OCI-LY1 (cell line): Measurements from ENCODE around the gene TADA3.

Source experiments
- H2AFZ ChIP-seq: fragments of 200-600 bp; sonication (generic), shearing (Covaris generic); 2 replicates; pipeline ENCODE4 v1.6.0; 2014; ENCODE audit warnings: antibody characterized with exemption, mild to moderate bottlenecking, low read length
- H3F3A ChIP-seq: fragments of 200-600 bp; sonication (generic), shearing (Covaris generic); 2 replicates; pipeline ENCODE4 v1.6.0; 2014; ENCODE audit warnings: mild to moderate bottlenecking, antibody characterized with exemption, low read length, moderate library complexity; ENCODE audit not compliant: insufficient read depth
- H3K27ac ChIP-seq: fragments of 200-600 bp; sonication (generic); 2 replicates; pipeline ENCODE4 v1.5.1; 2014; ENCODE audit warnings: low read length, mixed run types, mild to moderate bottlenecking, low read depth; ENCODE audit not compliant: poor library complexity, severe bottlenecking
- H3K27me3 ChIP-seq: fragments of 200-600 bp; sonication (generic); 2 replicates; pipeline ENCODE4 v1.6.0; 2014; ENCODE audit warnings: antibody characterized with exemption, mild to moderate bottlenecking, low read length, moderate library complexity; ENCODE audit not compliant: insufficient read depth
- H3K36me3 ChIP-seq: fragments of 200-600 bp; sonication (generic); 2 replicates; pipeline ENCODE4 v1.6.1; 2014; ENCODE audit warnings: mild to moderate bottlenecking, antibody characterized with exemption, low read length, moderate library complexity, mixed read lengths; ENCODE audit not compliant: insufficient read depth
- H3K4me1 ChIP-seq: fragments of 200-600 bp; sonication (generic); 2 replicates; pipeline ENCODE4 v1.5.1; 2014; ENCODE audit warnings: mild to moderate bottlenecking, low read length, moderate library complexity; ENCODE audit not compliant: insufficient read depth, severe bottlenecking
- H3K4me2 ChIP-seq: fragments of 200-600 bp; sonication (generic), shearing (Covaris generic); 2 replicates; pipeline ENCODE4 v1.6.1; 2014; ENCODE audit warnings: low read length
- H3K4me3 ChIP-seq: fragments of 200-600 bp; sonication (generic); 2 replicates; pipeline ENCODE4 v1.5.1; 2014; ENCODE audit warnings: low read length, low read depth, mild to moderate bottlenecking, mixed read lengths; ENCODE audit not compliant: poor library complexity, severe bottlenecking
- H3K79me2 ChIP-seq: fragments of 200-600 bp; shearing (Covaris generic); 2 replicates; pipeline ENCODE4 v1.6.1; 2016; ENCODE audit warnings: mixed run types, low read length, mixed read lengths; ENCODE audit not compliant: insufficient read depth
- H3K9ac ChIP-seq: fragments of 200-600 bp; sonication (generic), shearing (Covaris generic); 2 replicates; pipeline ENCODE4 v1.6.1; 2014; ENCODE audit warnings: mild to moderate bottlenecking, low read length, mixed read lengths
- H3K9me2 ChIP-seq: fragments of 200-600 bp; sonication (generic), shearing (Covaris generic); 2 replicates; pipeline ENCODE4 v1.6.1; 2014; ENCODE audit warnings: low read depth, mild to moderate bottlenecking, low read length, mixed read lengths
- H3K9me3 ChIP-seq: fragments of 200-600 bp; shearing (Covaris generic); 2 replicates; pipeline ENCODE4 v1.6.1; 2014; ENCODE audit warnings: low read length, mixed read lengths
- H4K20me1 ChIP-seq: fragments of 200-600 bp; sonication (generic), shearing (Covaris generic); 2 replicates; pipeline ENCODE4 v1.6.0; 2016; ENCODE audit warnings: mild to moderate bottlenecking, low read length; ENCODE audit not compliant: insufficient read depth
- EZH2 ChIP-seq: fragments of 200-600 bp; sonication (generic), shearing (Covaris generic); IDR thresholded peaks from 2 replicates; pipeline ENCODE4 v1.8.0; 2017; ENCODE audit warnings: borderline replicate concordance, mixed run types, mild to moderate bottlenecking, antibody characterized with exemption, low read length, moderate library complexity, mixed read lengths
- TF ChIP-seq, protein P1 (sequence below): fragments of 200-600 bp; sonication (generic), shearing (Covaris generic); IDR thresholded peaks from 2 replicates; pipeline ENCODE4 v1.5.1; 2017; ENCODE audit warnings: mild to moderate bottlenecking, antibody characterized with exemption, low read length, moderate library complexity, mixed read lengths

TADA3 gene

DNA sequence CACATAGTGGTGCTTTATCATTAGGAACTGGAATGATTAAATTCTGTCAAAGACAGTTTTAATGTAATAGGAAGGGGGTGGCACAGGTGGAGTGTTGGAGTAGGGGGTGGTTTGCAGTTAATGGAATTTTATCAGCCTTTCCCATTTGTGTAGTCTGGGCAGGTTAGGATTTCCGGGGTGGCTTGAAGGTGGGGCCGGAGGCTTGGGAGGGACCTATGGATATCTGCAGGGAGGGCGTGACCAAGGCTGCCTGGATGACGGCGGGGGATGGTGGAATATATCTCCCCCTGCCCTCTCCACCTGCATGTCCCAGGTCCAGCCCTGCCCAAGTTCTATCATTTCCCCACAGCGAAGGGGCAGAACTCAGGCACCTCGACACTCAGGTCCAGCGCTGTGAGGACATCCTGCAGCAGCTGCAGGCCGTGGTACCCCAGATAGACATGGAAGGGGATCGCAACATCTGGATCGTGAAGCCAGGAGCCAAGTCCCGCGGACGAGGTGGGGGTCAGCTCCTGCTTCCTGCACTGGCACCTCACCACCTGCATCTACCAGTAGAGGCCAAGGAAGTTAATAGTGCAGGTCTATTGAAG lies 33.3 kb upstream of the TADA3 start:
- Histone ChIP-seq H3K4me1 (no peaks in the 10 kb centered on the region), H3K27me3 (no peaks in the 10 kb centered on the region), H2AFZ (no peak overlapping the region), H3K27ac (no peak overlapping the region), H3K4me3 (no peak overlapping the region), H4K20me1 (no peaks in the 10 kb centered on the region), H3K79me2 (no peaks in the 10 kb centered on the region), H3F3A (no peaks in the 10 kb centered on the region), H3K4me2 (no peak overlapping the region), H3K9ac (no peak overlapping the region), H3K9me3 (no peaks in the 10 kb centered on the region), H3K36me3 (peaks cover 16% of the 10 kb centered on the region), H3K9me2 (no peaks in the 10 kb centered on the region)
- TF ChIP-seq, protein P1, sequence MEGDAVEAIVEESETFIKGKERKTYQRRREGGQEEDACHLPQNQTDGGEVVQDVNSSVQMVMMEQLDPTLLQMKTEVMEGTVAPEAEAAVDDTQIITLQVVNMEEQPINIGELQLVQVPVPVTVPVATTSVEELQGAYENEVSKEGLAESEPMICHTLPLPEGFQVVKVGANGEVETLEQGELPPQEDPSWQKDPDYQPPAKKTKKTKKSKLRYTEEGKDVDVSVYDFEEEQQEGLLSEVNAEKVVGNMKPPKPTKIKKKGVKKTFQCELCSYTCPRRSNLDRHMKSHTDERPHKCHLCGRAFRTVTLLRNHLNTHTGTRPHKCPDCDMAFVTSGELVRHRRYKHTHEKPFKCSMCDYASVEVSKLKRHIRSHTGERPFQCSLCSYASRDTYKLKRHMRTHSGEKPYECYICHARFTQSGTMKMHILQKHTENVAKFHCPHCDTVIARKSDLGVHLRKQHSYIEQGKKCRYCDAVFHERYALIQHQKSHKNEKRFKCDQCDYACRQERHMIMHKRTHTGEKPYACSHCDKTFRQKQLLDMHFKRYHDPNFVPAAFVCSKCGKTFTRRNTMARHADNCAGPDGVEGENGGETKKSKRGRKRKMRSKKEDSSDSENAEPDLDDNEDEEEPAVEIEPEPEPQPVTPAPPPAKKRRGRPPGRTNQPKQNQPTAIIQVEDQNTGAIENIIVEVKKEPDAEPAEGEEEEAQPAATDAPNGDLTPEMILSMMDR, result no peak
- no peak for TF ChIP-seq EZH2

DNA sequence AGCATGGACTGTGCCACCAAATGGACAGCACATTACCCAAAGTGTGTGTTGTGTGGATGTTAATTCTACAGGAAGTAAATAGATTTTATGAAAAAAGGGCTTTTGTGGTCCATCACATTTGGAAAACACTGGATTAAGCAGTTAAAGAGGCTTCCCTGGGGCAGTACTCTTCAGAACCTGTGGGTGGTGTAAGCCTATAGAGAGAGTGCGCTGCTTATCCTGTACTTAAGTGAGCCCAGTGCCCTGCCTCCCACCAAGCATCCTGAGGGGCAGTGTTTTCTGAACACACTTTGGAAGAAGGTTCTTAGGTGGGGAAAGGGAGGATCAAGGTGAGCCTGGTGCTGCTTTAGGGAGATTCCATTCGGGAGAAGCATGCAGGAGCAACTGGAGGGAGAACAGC lies 28.7 kb upstream of the TADA3 start:
- H3K27me3 ChIP-seq, result no peaks in the 10 kb centered on the region
- no peak overlapping the region for H3K9ac ChIP-seq
- H3K79me2 ChIP-seq, result no peaks in the 10 kb centered on the region
- no peaks in the 10 kb centered on the region for H3K9me3 ChIP-seq
- H3K4me1 ChIP-seq, result no peaks in the 10 kb centered on the region
- 0 out of 2 replicates have a peak, but pooled peaks cover 1% of the 10 kb centered on the region for H3K36me3 ChIP-seq
- no peak overlapping the region for H3K27ac ChIP-seq
- H2AFZ ChIP-seq, result no peak overlapping the region
- no peaks in the 10 kb centered on the region for H4K20me1 ChIP-seq
- TF ChIP-seq, protein P1, result peak; percentile 30; the same call in 1 of the 2 replicates
- TF ChIP-seq EZH2, result no peak
- H3F3A ChIP-seq, result no peaks in the 10 kb centered on the region
- no peak overlapping the region for H3K4me3 ChIP-seq
- H3K4me2 ChIP-seq, result no peak overlapping the region
- no peaks in the 10 kb centered on the region for H3K9me2 ChIP-seq

DNA sequence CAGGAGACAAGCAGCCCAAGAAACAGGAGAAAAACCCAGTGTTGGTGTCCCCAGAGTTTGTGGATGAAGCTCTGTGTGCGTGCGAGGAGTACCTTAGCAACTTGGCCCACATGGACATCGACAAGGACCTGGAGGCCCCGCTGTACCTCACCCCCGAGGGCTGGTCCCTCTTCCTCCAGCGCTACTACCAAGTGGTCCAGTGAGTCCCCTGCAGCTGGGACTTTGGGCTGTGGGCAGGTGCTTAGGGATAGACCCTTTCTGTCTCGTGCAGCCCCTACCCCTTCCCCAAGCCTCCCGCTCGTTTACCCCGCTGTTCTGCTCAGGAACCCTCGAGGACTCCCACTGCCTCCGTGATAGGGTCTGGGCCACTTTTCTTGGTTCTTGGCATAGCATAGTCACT lies 28.3 kb upstream of the TADA3 start:
- no peaks in the 10 kb centered on the region for H3K79me2 ChIP-seq
- H3K27ac ChIP-seq, result no peak overlapping the region
- no peak overlapping the region for H3K4me3 ChIP-seq
- no peak overlapping the region for H3K4me2 ChIP-seq
- H3K36me3 ChIP-seq, result no peaks in the 10 kb centered on the region
- H4K20me1 ChIP-seq, result no peaks in the 10 kb centered on the region
- H3F3A ChIP-seq, result no peaks in the 10 kb centered on the region
- H2AFZ ChIP-seq, result no peak overlapping the region
- no peaks in the 10 kb centered on the region for H3K27me3 ChIP-seq
- no peak overlapping the region for H3K9ac ChIP-seq
- no peaks in the 10 kb centered on the region for H3K9me2 ChIP-seq
- no peaks in the 10 kb centered on the region for H3K9me3 ChIP-seq
- no peak for TF ChIP-seq EZH2
- TF ChIP-seq, protein P1, result no peak
- H3K4me1 ChIP-seq, result no peaks in the 10 kb centered on the region
